DND-41 (cell line): ENCODE results near the gene GRIK2.

ENCODE experiments used
- EZH2 ChIP-seq: IDR thresholded peaks from 3 replicates; pipeline ENCODE4 v1.6.1; 2012; ENCODE audit warnings: borderline replicate concordance, low read depth, mild to moderate bottlenecking, moderate library complexity, low read length, inconsistent platforms; ENCODE audit not compliant: severe bottlenecking
- TF ChIP-seq, protein P1 (sequence below): IDR thresholded peaks from 2 replicates; pipeline ENCODE4 v1.5.1; 2012; ENCODE audit warnings: borderline replicate concordance, low read length, moderate library complexity, mild to moderate bottlenecking; ENCODE audit not compliant: poor library complexity, severe bottlenecking; ENCODE audit errors: extremely low read depth

GRCh38 chr6:101719521-101719920 is 326.0 kb downstream of the GRIK2 start:
- TF ChIP-seq, protein P1, sequence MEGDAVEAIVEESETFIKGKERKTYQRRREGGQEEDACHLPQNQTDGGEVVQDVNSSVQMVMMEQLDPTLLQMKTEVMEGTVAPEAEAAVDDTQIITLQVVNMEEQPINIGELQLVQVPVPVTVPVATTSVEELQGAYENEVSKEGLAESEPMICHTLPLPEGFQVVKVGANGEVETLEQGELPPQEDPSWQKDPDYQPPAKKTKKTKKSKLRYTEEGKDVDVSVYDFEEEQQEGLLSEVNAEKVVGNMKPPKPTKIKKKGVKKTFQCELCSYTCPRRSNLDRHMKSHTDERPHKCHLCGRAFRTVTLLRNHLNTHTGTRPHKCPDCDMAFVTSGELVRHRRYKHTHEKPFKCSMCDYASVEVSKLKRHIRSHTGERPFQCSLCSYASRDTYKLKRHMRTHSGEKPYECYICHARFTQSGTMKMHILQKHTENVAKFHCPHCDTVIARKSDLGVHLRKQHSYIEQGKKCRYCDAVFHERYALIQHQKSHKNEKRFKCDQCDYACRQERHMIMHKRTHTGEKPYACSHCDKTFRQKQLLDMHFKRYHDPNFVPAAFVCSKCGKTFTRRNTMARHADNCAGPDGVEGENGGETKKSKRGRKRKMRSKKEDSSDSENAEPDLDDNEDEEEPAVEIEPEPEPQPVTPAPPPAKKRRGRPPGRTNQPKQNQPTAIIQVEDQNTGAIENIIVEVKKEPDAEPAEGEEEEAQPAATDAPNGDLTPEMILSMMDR = no peak
- no peak for TF ChIP-seq EZH2
